NCI-H146 (cell line): Measurements from ENCODE around the gene TMEM109.

ENCODE experiments used
- DNase-seq: peaks from one replicate; lab custom pipeline; 2025; lab: John Stamatoyannopoulos, UW

Gene TMEM109, protein sequence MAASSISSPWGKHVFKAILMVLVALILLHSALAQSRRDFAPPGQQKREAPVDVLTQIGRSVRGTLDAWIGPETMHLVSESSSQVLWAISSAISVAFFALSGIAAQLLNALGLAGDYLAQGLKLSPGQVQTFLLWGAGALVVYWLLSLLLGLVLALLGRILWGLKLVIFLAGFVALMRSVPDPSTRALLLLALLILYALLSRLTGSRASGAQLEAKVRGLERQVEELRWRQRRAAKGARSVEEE

DNA sequence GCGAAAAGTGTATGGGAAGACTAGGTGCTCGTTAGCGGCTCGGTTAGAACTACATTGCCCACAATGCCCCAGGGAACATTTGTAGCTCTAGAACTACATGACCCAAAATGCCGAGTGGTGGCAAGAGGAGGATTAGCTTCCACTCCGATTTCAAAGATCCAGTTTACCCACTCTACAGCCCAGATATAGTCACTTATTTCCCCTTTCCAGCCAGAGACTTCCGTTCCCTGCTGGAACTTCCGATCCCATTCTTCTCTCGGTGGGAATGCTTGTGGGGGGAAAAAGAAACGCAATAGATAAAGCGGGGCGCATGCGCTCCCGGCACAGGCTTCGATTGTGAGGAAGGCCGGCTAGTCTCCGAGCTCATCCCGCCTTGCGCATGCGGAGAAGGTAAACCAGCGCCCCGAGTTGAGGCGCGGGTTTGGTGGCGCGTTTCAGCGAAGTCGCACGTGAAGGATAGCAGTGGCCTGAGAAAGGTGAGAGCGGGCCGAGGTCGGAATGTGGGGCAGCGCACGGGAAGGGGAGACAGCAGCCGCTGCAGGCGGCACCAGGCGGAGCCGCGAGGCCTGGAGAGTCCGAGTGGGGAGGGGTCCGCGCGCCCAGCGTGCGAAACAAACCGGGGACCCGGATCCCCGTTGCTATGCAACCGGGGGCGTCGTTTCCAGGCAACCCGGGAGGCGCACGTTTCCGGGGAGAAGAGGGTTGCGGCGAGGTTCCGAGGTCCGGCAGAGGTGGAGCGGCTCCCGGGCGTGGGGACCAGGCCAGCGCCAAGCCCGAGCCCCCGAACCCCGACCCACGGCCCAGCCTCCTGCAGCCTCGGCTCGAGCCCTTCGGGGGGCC, at the start of gene TMEM109:
TMEM109 (plus strand) TSS at position 366 of the 840 bp plus-strand sequence. CDS start 5,536 bp downstream, outside the sequence.
- peak; percentile 93 for DNase-seq

DNA sequence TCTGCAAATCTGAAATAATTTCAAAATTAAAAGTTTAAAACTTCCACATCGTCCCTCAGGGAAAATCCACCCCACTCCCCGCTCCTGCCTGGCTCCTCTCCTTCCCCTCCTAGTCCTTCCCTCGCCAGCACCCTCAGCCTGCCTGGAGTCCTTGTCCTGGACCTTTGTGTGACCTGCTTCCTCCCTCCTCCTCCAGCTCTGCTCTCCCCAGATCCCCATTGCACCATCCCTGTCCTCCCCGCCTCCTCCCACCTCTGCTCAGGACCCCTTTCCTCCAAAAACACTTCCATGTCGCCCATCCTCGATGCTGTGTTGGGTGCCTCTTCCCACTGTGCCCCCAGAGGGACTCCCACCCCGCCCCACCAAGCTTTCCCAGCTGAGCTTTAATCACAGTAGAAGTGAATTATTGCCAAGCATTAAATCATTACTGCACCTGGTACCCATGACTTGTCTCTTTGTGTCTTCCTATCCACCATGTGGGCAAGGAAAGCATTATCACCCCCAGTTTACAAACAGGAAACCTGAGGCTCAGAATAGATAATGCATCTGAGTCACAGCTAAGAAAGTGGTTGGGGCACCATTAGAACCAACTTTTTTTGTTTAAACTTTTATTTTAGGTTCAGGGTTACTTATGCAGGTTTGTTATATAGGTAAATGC, 49.0 kb upstream of the TMEM109 start:
- DNase-seq = no peak

DNA sequence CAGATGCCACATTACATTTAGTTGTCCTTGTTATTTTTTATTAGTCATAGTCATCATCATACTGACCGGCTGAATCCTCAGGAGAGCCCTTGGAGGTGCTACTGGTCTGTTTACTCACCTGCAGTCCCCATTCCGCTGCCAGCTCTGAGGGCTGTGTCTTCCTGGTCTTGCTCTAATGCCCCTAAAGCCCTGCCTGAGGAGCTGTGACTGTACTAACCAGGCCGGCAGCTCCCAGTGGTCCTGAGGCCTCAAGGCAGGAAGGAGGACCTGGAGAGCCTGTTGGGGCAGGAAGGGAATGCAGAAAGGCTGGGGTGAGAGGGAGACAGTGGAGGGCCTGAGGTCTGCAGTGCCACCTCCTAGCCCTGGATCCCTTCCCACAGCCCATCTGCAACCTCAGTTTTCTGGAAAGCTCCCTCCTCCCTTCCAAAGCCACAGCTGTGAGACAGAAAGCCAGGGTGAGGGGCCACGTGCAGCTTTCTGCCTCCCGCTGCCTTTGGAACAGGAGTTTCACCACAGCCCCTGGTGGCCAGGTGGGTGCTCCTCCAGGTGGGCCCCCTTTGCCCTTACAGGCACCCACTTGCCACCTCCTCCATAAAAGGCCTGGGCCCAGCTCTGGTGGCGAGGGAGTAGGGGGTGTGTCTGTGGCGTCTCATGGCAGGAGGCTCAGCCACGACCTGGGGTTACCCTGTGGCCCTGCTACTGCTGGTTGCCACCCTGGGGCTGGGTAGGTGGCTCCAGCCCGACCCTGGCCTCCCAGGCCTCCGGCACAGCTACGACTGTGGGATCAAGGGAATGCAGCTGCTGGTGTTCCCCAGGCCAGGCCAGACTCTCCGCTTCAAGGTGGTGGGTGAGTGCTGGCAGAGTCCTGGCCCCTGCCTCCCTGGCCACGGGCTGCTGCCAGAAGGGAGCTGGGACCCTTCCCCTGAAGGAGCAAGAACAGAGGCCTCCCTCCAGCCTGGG, 46.8 kb upstream of the TMEM109 start, which contains the start of gene ZP1:
ZP1 (plus strand) TSS at position 632 of the 960 bp plus-strand sequence; CDS start at position 652, 20 bp downstream.
- DNase-seq = peak; percentile 79

DNA sequence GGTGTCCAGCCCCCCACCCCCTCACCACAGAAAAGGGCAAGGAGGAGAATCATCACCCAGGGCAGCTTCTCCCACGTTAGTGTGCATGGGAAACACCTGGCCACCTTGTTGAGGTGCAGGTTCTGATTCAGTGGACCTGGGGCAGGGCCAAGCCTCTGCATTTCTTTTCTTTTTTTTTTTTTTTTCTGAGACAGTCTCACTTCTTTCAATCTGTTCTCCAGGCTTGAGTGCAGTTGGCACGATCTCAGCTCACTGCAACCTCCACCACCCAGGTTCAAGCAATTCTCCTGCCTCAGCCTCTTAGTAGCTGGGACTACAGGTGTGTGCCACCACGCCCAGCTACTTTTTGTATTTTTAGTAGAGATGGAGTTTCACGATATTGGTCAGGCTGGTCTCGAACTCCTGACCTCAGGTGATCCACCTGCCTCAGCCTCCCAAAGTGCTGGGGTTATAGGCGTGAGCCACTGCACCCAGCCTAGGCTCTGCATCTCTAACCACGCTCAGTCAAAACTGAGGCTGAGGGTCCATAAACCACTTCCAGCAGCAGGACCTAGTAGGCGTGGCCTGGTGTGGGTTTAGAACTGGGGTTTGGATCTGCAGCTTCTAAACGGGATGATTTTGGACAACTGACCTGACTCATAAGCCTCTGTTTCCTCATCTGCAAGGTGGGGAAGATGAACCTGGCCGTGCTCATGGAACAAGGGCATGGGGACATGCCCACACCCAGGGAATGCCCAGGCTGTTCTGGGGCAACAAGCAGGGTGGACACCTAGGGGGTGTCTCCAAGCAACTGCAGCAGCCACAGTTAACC, 45.9 kb upstream of the TMEM109 start:
- no peak for DNase-seq

DNA sequence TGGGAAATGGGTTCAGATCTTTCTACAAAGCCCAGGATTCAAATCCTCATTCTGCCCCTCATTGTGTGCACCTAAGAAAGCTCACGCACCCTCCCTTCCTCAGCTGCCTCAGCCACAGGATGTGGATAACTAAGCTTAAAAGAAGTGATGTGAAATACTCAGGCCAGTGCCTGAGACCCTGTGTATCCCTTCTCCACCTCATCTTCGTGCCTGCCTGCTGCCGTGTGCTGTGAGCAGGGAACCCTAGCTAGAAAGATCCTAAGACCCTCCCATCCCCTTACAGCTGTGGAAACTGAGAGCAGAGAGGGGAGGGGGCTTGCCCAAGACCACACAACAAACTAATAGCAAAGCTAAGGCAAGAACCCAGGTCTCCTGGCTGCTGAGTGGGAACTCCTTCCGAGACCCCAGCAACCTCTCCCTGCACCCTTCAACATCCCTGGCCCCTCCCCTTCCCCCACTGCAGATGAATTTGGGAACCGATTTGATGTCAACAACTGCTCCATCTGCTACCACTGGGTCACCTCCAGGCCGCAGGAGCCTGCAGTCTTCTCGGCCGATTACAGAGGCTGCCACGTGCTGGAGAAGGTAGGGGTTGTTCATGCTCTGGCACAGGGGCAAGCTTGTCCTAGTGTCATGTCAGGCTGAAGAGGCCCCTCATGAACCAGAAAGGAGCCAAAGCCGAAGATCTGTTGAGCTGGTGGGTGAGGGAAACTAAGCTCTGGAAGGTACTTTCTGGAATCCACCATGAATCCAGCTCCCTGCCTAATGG, 45.1 kb upstream of the TMEM109 start:
- no peak for DNase-seq

DNA sequence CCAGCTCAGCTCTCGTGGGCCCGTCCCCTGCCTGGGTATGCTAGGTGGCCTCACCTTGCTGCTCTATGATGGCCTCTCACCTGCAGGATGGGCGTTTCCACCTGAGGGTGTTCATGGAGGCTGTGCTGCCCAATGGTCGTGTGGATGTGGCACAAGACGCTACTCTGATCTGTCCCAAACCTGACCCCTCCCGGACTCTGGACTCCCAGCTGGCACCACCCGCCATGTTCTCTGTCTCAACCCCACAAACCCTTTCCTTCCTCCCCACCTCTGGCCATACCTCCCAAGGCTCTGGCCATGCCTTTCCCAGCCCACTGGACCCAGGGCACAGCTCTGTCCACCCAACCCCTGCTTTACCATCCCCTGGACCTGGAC, 44.5 kb upstream of the TMEM109 start:
- DNase-seq = no peak

DNA sequence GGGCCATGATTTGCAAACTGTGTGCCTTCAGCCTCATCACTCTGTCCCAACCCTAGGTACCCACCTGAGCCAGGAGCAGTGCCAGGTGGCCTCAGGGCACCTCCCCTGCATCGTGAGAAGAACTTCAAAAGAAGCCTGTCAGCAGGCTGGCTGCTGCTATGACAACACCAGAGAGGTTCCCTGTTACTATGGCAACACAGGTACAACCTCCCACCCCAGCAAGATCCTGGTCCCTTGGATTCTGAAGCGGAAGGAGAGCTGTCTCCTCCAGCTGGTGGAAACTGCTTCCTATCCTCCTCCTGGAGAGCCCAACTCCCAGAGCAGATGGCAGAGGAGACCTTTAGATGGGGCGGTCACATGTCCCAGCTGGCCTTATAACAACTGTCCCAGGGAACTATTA, 43.7 kb upstream of the TMEM109 start:
- peak; percentile 83 for DNase-seq

DNA sequence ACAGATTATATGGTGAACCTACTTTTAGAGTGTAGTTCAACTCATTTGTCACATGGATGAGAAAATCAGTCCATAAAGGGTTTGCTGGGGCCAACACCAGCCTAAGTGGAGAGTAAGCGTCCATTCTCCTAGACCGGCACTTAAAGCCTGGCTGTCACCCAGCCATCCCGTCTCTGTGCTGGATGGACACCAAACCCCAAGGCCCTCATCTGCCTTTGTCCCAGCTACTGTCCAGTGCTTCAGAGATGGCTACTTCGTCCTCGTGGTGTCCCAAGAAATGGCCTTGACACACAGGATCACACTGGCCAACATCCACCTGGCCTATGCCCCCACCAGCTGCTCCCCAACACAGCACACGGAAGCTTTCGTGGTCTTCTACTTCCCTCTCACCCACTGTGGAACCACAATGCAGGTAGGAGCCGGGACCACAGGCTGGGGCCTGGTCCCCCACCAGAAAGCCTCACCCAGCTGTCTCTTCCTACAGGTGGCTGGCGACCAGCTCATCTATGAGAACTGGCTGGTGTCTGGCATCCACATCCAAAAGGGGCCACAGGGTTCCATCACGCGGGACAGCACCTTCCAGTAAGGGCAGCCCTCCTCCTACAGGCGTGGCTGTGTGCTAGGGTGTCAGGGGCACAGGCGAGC, 43.1 kb upstream of the TMEM109 start:
- DNase-seq = no peak

DNA sequence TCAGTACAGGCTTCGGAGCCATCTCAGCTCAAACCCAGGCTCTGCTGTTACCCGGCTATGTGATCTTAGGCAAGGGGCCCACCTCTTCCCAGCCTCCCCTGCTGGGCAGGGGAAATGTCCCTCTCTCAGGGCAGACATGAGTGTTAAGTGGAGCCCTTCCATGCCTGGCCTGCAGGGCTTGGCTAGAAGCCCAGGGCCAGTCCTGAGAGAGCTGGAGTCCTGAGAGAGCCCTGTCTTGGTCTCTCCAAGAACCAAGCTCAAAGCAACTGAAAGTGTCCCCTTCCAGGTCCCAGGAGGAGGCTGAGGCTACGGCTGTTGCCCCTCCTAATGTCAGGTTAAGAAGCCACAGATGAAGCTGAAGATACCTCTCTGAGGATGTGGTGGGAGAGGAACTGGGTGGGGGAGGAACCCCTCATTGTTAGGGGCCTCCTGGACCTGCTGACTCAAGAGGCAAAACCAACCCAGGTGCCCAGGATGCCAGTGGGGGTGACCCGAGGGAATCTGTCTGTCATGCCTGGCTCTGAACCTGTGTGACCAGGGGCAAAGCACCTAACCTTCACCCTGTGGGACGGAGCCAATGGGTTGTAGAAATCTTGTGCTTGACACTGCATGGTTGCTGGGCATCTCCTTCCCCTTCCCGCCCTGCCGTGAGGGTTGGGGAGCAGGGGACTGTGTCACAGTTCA, 42.4 kb upstream of the TMEM109 start:
- DNase-seq = no peak

DNA sequence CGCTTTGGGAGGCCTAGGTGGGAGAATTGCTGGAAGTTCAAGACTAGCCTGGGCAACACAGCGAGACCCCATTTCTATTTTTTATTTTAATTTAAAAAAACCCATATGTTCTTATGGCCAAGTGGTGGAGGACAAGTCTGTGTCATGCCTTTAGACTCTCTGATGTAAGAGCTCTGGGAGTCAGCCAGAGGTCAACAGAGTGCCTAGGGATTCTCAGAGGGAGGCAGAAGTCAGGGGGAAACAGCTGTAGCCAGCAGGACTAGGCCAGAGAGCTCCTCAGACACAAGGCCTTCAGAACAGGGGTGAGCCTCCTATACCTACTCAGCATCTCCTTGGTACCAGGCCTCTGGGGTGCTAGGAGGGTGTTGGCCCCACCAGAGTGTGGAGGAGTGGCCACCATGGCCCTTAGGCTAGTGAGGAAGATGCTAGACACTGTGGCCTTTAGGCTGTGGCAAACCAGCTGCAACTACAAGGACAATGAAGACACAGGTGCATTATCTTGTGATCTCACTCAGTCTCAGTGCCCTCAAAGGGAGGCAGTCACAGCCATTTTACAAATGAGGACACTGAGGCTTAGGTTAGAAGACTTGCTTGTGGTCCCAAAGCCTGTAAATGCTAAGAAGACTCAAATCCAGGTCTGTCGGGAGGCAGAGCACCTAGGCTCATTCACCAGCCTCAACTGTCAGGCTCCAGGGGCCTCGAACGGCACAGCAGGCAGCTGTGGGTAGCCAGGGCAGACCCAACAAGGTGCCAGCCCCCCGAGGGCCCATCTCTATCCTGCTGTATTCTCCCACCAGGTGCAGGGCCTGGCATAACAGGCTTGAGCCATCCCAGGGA, 41.6 kb upstream of the TMEM109 start:
- no peak for DNase-seq

DNA sequence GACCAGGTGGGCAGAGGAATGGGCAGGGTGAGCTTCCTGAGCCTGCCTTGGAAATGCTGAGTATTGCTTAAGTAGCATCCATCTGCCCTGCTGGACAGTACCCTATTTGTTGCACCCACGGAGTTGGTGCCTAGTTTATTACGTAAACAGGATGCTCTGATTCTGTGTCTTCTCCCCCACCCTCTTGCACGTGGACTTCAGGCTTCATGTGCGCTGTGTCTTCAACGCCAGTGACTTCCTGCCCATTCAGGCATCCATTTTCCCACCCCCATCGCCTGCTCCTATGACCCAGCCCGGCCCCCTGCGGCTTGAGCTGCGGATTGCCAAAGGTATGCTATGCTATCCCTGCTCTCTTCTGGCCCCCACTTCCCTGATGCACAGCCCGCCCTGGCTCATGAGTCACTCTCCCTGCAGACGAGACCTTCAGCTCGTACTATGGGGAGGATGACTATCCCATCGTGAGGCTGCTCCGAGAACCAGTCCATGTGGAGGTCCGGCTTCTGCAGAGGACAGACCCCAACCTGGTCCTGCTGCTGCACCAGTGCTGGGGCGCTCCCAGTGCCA, 40.9 kb upstream of the TMEM109 start:
- DNase-seq = no peak

DNA sequence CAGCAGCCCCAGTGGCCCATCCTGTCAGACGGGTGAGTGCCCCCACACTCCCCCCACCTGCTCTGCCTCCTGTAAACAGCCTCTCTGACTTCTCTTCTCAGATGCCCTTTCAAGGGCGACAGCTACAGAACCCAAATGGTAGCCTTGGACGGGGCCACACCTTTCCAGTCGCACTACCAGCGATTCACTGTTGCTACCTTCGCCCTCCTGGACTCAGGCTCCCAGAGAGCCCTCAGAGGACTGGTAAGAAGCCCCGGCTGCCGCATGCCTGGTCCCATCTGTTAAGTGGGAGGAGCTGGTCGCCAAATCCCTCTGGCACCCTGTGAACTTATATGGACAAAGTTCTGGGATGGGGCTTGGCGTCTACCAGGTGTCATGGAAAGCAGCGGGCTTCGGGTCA, 40.4 kb upstream of the TMEM109 start:
- DNase-seq = no peak

DNA sequence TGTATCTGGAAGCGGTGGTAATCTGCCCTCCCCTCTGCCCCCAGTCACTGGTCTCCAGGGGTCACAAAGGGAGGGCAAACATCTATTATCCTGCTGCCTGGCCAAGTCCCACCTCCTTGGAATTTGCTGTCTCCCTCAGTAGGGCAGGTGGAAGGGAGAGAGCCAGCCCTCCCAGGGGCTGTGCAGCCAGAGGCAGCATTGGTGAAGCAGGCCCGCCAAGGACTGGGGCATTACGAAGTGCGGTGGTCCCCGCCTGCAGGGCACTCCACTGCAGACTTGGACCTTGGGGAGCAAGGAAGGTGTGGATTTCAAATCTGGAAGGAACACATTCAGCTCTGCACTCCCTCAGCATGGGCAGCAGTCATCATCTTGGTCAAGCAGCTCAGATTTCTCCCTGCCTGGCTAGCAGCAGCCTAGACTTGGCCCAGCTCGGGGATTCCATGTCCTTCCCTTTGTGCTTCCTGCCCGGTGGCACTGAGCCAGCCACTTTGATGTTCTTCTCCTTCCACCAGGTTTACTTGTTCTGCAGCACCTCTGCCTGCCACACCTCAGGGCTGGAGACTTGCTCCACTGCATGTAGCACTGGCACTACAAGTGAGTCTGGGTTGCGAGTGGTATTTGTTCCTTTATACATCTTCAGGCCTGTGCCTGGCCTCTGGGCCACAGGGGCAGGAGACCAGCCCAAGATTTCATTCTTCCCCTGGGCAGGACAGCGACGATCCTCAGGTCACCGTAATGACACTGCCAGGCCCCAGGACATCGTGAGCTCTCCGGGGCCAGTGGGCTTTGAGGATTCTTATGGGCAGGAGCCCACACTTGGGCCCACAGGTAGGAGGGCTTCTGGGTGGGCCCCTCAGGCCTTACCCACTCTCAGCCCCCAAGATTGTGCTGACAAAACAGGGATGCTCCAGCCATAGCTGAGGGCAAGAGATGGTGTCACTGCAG, 39.3 kb upstream of the TMEM109 start:
- no peak for DNase-seq

DNA sequence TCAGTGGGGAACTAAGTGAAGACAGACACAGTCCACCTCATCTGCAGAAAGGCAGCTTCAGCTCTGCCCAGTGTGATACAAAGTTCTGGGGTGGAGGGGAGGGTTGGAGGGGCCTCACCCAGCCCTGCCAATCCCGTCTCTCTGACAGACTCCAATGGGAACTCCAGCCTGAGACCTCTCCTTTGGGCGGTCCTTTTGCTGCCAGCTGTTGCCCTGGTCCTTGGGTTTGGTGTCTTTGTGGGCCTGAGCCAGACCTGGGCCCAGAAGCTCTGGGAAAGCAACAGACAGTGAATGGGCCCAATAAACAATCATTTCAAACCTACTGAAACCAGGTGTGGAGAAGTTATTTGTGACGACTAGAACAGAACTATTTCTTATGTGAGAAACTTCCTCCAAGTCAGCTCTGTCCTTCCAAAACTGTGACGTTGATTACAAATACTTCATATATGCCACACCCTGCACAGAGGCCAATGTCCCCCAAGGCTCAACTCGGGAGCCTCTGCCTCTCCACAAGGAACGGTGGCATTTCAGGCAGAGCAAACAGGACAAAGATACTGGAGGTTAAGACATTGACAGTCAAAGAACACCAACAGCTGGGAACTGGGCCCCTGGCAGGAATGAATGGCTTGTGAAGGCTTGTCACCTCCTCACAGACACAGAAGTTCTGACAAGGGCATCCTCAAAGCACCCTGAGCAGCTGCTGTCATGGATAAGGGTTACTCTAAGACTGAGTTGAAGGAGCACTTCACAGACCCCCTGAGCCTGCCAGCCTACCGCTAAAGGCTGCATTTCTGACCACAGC, 38.4 kb upstream of the TMEM109 start:
- no peak for DNase-seq

DNA sequence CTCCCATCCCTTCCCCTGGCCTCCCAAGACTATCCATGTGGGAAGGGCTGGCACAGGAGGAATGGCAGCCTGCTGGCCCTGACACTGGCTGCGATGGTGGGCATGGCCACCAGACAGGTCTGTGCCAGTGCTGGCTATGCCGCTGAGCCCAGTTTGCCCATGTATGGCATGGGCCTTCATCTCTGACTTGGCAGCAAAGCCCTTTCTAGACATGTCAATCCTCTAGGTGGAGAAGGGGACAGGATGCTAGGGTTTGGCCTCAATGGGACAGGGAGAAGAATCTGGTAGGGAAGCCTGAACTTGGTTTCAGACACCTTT, 37.8 kb upstream of the TMEM109 start:
- no peak for DNase-seq
